Hepatocyte (in vitro differentiated cells): Measurements from ENCODE around the gene DNAJC5. TPM values are rescaled to one million over a fixed set of nuclear protein-coding genes. Genes with fewer than 3 reads are reported as not detected.

Experiments
- DNase-seq: peaks from one replicate; pipeline ENCODE4 v3.0.0-alpha.2; 2016; ENCODE audit warnings: low spot score
- H2AFZ ChIP-seq: fragments of 200-600 bp; sonication (generic); 2 replicates; pipeline ENCODE4 v1.6.0; 2016; ENCODE audit warnings: antibody characterized with exemption, mild to moderate bottlenecking
- H3K27ac ChIP-seq: fragments of 200-600 bp; sonication (generic); 2 replicates; pipeline ENCODE4 v1.5.1; 2016; ENCODE audit warnings: mild to moderate bottlenecking
- H3K27me3 ChIP-seq: fragments of 200-600 bp; sonication (generic); 2 replicates; pipeline ENCODE4 v1.6.1; 2016
- H3K36me3 ChIP-seq: fragments of 200-600 bp; sonication (generic); replicated peaks from 2 replicates; pipeline ENCODE4 v1.5.1; 2016; ENCODE audit warnings: low read depth; ENCODE audit not compliant: insufficient read depth
- H3K4me1 ChIP-seq: fragments of 200-600 bp; sonication (generic); 2 replicates; pipeline ENCODE4 v1.5.1; 2016; ENCODE audit warnings: mild to moderate bottlenecking, moderate library complexity; ENCODE audit not compliant: insufficient read depth
- H3K4me2 ChIP-seq: fragments of 200-600 bp; sonication (generic); 2 replicates; pipeline ENCODE4 v1.6.0; 2016
- H3K4me3 ChIP-seq: fragments of 200-600 bp; sonication (generic); 2 replicates; pipeline ENCODE4 v1.5.1; 2016; ENCODE audit warnings: mild to moderate bottlenecking
- H3K79me2 ChIP-seq: fragments of 200-600 bp; sonication (generic); 2 replicates; pipeline ENCODE4 v1.6.0; 2017; ENCODE audit warnings: mild to moderate bottlenecking
- H3K9me2 ChIP-seq: fragments of 200-600 bp; sonication (generic); replicated peaks from 2 replicates; pipeline ENCODE4 v1.6.0; 2017; ENCODE audit warnings: mild to moderate bottlenecking; ENCODE audit not compliant: insufficient read depth
- H3K9me3 ChIP-seq: fragments of 200-600 bp; sonication (generic); 2 replicates; pipeline ENCODE4 v1.5.1; 2016; ENCODE audit warnings: low read depth, mild to moderate bottlenecking
- H4K20me1 ChIP-seq: fragments of 200-600 bp; sonication (generic); 2 replicates; pipeline ENCODE4 v1.6.0; 2016; ENCODE audit warnings: mild to moderate bottlenecking; ENCODE audit not compliant: insufficient read depth, poor library complexity, severe bottlenecking
- CTCF ChIP-seq: fragments of 200-600 bp; sonication (generic); IDR thresholded peaks from 2 replicates; pipeline ENCODE4 v1.5.1; 2016; ENCODE audit warnings: antibody characterized with exemption, mild to moderate bottlenecking; ENCODE audit not compliant: poor library complexity
- EZH2 ChIP-seq: fragments of 200-600 bp; sonication (generic); IDR thresholded peaks from 2 replicates; pipeline ENCODE4 v1.6.1; 2016; ENCODE audit warnings: antibody characterized with exemption, mild to moderate bottlenecking, borderline replicate concordance
- EZH2phosphoT487 ChIP-seq: fragments of 200-600 bp; sonication (generic); IDR thresholded peaks from one replicate; pipeline ENCODE4 v1.6.1; 2018; ENCODE audit warnings: antibody characterized with exemption, mild to moderate bottlenecking, low read depth, moderate library complexity; ENCODE audit not compliant: unreplicated experiment, severe bottlenecking
- WGBS: methylation state at CpG from one replicate; pipeline ENCODE4 v1.1.6; 2016; ENCODE audit warnings: low lambda C conversion rate; ENCODE audit errors: missing lambda C conversion rate; 5-methylcytosine and 5-hydroxymethylcytosine counted together
- polyA plus RNA-seq: library from polyadenylated mRNA; unstranded; fragments of >200 nt; fragmentation: Nextera tagmentation; extraction: Ambion mirVana; gene quantifications from 2 replicates; pipeline ENCODE4 v1.2.1, GENCODE V29; 2016
- total RNA-seq: library from RNA; depleted of rRNA; stranded (reverse); fragments of >200 nt; gene quantifications from 2 replicates; pipeline ENCODE4 v1.2.3, GENCODE V29; 2014

The DNAJC5 gene
- total and polyA plus RNA-seq, 2 experiments from 2014 or later: 10.2 to 39.6 TPM

- TF ChIP-seq EZH2phosphoT487 (no peak), CTCF (no peak), EZH2 (no peak)
- Histone ChIP-seq H3K9me3 (no peaks in the 10 kb centered on the region), H3K36me3 (no peaks in the 10 kb centered on the region), H3K79me2 (peaks cover 22% of the 10 kb centered on the region), H3K27ac (peak overlapping the region; percentile 75), H2AFZ (peak overlapping the region; percentile 73), H3K27me3 (no peaks in the 10 kb centered on the region), H3K4me2 (peak overlapping the region; percentile 97), H3K9me2 (no peaks in the 10 kb centered on the region), H4K20me1 (peaks cover 6% of the 10 kb centered on the region), H3K4me3 (peak overlapping the region; percentile 85), H3K4me1 (peaks cover 31% of the 10 kb centered on the region)
- DNase-seq: peak; percentile 90
- WGBS: 13% methylated on average over 42 of the region's 52 CpGs
Measured at GRCh38 chr20:63978319-63979228, 83.6 kb downstream of the DNAJC5 start.

GRCh38 chr20:63979229-63979556 is 84.3 kb downstream of the DNAJC5 start:
- no peaks in the 10 kb centered on the region for H3K27me3 ChIP-seq
- peak overlapping the region; percentile 97 for H3K4me2 ChIP-seq
- WGBS: 1% methylated on average over 14 of the region's 47 CpGs
- no peaks in the 10 kb centered on the region for H3K9me2 ChIP-seq
- DNase-seq: no peak
- no peaks in the 10 kb centered on the region for H3K9me3 ChIP-seq
- no peak for TF ChIP-seq EZH2
- no peak for TF ChIP-seq EZH2phosphoT487
- no peak for TF ChIP-seq CTCF
- H3K4me3 ChIP-seq: peak overlapping the region; percentile 85
- H2AFZ ChIP-seq: peak overlapping the region; percentile 73
- H4K20me1 ChIP-seq: peaks cover 6% of the 10 kb centered on the region
- H3K36me3 ChIP-seq: no peaks in the 10 kb centered on the region
- peak overlapping the region; percentile 75 for H3K27ac ChIP-seq
- peaks cover 26% of the 10 kb centered on the region for H3K79me2 ChIP-seq
- peaks cover 31% of the 10 kb centered on the region for H3K4me1 ChIP-seq

- peaks cover 6% of the 10 kb centered on the region for H4K20me1 ChIP-seq
- WGBS: 8% methylated on average over 31 of the region's 52 CpGs
- TF ChIP-seq EZH2phosphoT487: no peak
- TF ChIP-seq EZH2: no peak
- no peak for TF ChIP-seq CTCF
- peaks cover 31% of the 10 kb centered on the region for H3K4me1 ChIP-seq
- peak within 1 kb of the TSS; percentile 73 for H2AFZ ChIP-seq
- H3K4me3 ChIP-seq: peak within 1 kb of the TSS; percentile 85
- H3K9me3 ChIP-seq: no peaks in the 10 kb centered on the region
- DNase-seq: peak; percentile 80
- peaks cover 27% of the 10 kb centered on the region for H3K79me2 ChIP-seq
- peak within 1 kb of the TSS; percentile 97 for H3K4me2 ChIP-seq
- H3K27me3 ChIP-seq: no peaks in the 10 kb centered on the region
- no peaks in the 10 kb centered on the region for H3K36me3 ChIP-seq
- H3K27ac ChIP-seq: peak within 1 kb of the TSS; percentile 75
- no peaks in the 10 kb centered on the region for H3K9me2 ChIP-seq
Measured at GRCh38 chr20:63979557-63980316, 84.8 kb downstream of the DNAJC5 start, which contains the start of gene SAMD10. Gene SAMD10, minus strand, starts transcription at chr20:63979642. Its CDS starts 175 bp downstream, at chr20:63979467.
